A673 (cell line): Measurements from ENCODE around the gene PLEKHH1.

Experiments used
- EZH2 ChIP-seq: fragments of 200-600 bp; sonication (generic); IDR thresholded peaks from 2 replicates; pipeline ENCODE4 v1.6.1; 2017; ENCODE audit warnings: borderline replicate concordance, low read depth, mild to moderate bottlenecking, mixed read lengths, antibody characterized with exemption, low read length; ENCODE audit not compliant: poor library complexity, severe bottlenecking
- TF ChIP-seq, protein P1 (sequence below): fragments of 300-800, 200-600 bp; sonication (generic); conservative IDR thresholded peaks from 2 replicates; pipeline ENCODE4 v1.5.1; 2017; ENCODE audit warnings: low read depth, mild to moderate bottlenecking, antibody characterized with exemption, low read length, moderate library complexity, mixed read lengths

DNA sequence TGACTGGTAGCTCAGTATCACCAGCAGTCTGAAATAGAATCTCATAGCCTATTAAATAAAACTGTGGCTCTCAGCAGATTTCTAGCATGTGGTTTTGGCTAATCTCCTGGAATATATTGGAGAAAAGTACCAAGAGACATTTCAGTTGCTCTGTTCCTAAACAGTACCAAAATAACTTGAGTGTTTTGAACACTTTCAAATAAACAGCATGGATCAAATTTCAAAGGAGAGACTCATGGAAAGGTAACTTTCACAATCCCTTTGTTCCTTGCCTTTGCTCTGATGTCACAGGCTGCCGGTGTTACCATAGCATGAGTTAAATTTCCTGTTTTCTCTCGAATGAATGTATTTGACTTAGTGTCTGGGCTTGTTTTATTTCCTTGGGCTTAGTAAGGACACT, 90.0 kb downstream of the PLEKHH1 start:
- TF ChIP-seq, protein P1, sequence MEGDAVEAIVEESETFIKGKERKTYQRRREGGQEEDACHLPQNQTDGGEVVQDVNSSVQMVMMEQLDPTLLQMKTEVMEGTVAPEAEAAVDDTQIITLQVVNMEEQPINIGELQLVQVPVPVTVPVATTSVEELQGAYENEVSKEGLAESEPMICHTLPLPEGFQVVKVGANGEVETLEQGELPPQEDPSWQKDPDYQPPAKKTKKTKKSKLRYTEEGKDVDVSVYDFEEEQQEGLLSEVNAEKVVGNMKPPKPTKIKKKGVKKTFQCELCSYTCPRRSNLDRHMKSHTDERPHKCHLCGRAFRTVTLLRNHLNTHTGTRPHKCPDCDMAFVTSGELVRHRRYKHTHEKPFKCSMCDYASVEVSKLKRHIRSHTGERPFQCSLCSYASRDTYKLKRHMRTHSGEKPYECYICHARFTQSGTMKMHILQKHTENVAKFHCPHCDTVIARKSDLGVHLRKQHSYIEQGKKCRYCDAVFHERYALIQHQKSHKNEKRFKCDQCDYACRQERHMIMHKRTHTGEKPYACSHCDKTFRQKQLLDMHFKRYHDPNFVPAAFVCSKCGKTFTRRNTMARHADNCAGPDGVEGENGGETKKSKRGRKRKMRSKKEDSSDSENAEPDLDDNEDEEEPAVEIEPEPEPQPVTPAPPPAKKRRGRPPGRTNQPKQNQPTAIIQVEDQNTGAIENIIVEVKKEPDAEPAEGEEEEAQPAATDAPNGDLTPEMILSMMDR: no peak
- TF ChIP-seq EZH2: no peak
